SK-N-SH (cell line): ENCODE data around the gene RBM33. TPM values are rescaled to one million over a fixed set of nuclear protein-coding genes. Genes with fewer than 3 reads are reported as not detected.
A peak's percentile ranks its signal among the peaks of the same experiment; 100 is the strongest.

Experiments
- CTCF ChIA-PET: fragments of 300-600, 350-600 bp; formaldehyde crosslinking; extraction: SDS; loops from one replicate; lab custom pipeline; 2021; lab: Yijun Ruan, JAX
- POLR2A ChIA-PET: fragments of 350-600 bp; sonication (Branson Sonifier 250); formaldehyde crosslinking; extraction: SDS; loops from one replicate; lab custom pipeline; 2020; ENCODE audit warnings: antibody characterized with exemption, inconsistent platforms; lab: Yijun Ruan, JAX
- DNase-seq: peaks from one replicate; pipeline ENCODE4 v3.0.0; 2012
- H2AFZ ChIP-seq: fragments of 200-600 bp; sonication (generic); 2 replicates; pipeline ENCODE4 v1.8.1; 2016; ENCODE audit warnings: antibody characterized with exemption, mild to moderate bottlenecking, low read depth
- H3F3A ChIP-seq: fragments of 200-600 bp; sonication (generic); replicated peaks from 2 replicates; pipeline ENCODE3; 2016; ENCODE audit warnings: antibody characterized with exemption, mild to moderate bottlenecking; ENCODE audit not compliant: insufficient read depth
- H3K27ac ChIP-seq, 2 experiments: fragments of 200-500 bp in 1 of 2; fragments of 200-600 bp in 1 of 2; sonication (Bioruptor generic) in 1 of 2; sonication (generic), shearing (Covaris generic) in 1 of 2; 2 replicates each; pipeline versions ENCODE4 v1.5.1 to v1.6.1; 2014 to 2016; ENCODE audit warnings: low read depth in 2 of 2, inconsistent platforms in 1 of 2, low read length in 1 of 2, mild to moderate bottlenecking in 1 of 2, mixed read lengths in 1 of 2
- H3K27me3 ChIP-seq: fragments of 200-600 bp; sonication (generic), shearing (Covaris generic); 2 replicates; pipeline ENCODE4 v1.6.1; 2016; ENCODE audit warnings: mixed run types; ENCODE audit not compliant: insufficient read depth
- H3K36me3 ChIP-seq, 2 experiments: fragments of 200-500 bp in 1 of 2; fragments of 200-600 bp in 1 of 2; sonication (Bioruptor generic) in 1 of 2; sonication (generic) in 1 of 2; replicated peaks in 1 of 2; 2 replicates each; pipeline versions ENCODE3 to v1.5.1; 2014 to 2016; ENCODE audit warnings: low read length in 1 of 2, mild to moderate bottlenecking in 1 of 2; ENCODE audit not compliant: insufficient read depth in 2 of 2, control insufficient read depth in 1 of 2
- H3K4me1 ChIP-seq, 2 experiments: fragments of 200-500 bp in 1 of 2; fragments of 200-600 bp in 1 of 2; sonication (Bioruptor generic) in 1 of 2; sonication (generic), shearing (Covaris generic) in 1 of 2; 2 replicates each; pipeline versions ENCODE4 v1.5.1 to v1.6.1; 2014 to 2016; ENCODE audit warnings: low read depth in 1 of 2, low read length in 1 of 2, mixed run types in 1 of 2; ENCODE audit not compliant: insufficient read depth in 2 of 2, control insufficient read depth in 1 of 2
- H3K4me2 ChIP-seq: fragments of 200-600 bp; sonication (generic), shearing (Covaris generic); 2 replicates; pipeline ENCODE4 v1.6.1; 2017; ENCODE audit warnings: mixed run types
- H3K4me3 ChIP-seq, 2 experiments: fragments of 200-500 bp in 1 of 2; fragments of 200-600 bp in 1 of 2; sonication (Bioruptor generic) in 1 of 2; sonication (generic), shearing (Covaris generic) in 1 of 2; 2 replicates each; pipeline versions ENCODE4 v1.5.1 to v1.8.1; 2014 to 2016; ENCODE audit warnings: low read depth in 2 of 2, inconsistent platforms in 1 of 2, low read length in 1 of 2, mild to moderate bottlenecking in 1 of 2, mixed read lengths in 1 of 2, moderate library complexity in 1 of 2
- H3K79me2 ChIP-seq: fragments of 200-600 bp; sonication (generic); 2 replicates; pipeline ENCODE4 v1.8.1; 2017; ENCODE audit warnings: mild to moderate bottlenecking; ENCODE audit not compliant: insufficient read depth
- H3K9ac ChIP-seq: fragments of 200-600 bp; sonication (generic); 2 replicates; pipeline ENCODE4 v1.6.1; 2017; ENCODE audit warnings: mixed run types
- H3K9me2 ChIP-seq: fragments of 200-600 bp; sonication (generic); 2 replicates; pipeline ENCODE4 v1.6.1; 2017; ENCODE audit warnings: mixed run types
- H3K9me3 ChIP-seq: fragments of 200-600 bp; sonication (generic); 2 replicates; pipeline ENCODE4 v1.6.1; 2017; ENCODE audit warnings: mixed run types, mild to moderate bottlenecking, moderate library complexity
- H4K20me1 ChIP-seq: fragments of 200-600 bp; sonication (generic); 2 replicates; pipeline ENCODE4 v1.6.1; 2017; ENCODE audit warnings: mild to moderate bottlenecking, mixed run types; ENCODE audit not compliant: insufficient read depth
- FOXJ3 ChIP-seq: sonication (generic); formaldehyde crosslinking; IDR thresholded peaks from 2 replicates; pipeline ENCODE4 v1.5.1; 2020; ENCODE audit warnings: mild to moderate bottlenecking, missing genetic modification reagents
- GABPA ChIP-seq: IDR thresholded peaks from 2 replicates; pipeline ENCODE4 v1.4.0; 2012; ENCODE audit warnings: low read depth, mild to moderate bottlenecking
- RAD21 ChIP-seq: IDR thresholded peaks from 2 replicates; pipeline ENCODE4 v1.6.1; 2012; ENCODE audit warnings: mild to moderate bottlenecking, low read length
- SIN3A ChIP-seq: IDR thresholded peaks from 2 replicates; pipeline ENCODE4 v1.6.1; 2012; ENCODE audit warnings: low read depth, mild to moderate bottlenecking, low read length, moderate library complexity, borderline replicate concordance
- SMC3 ChIP-seq: IDR thresholded peaks from 2 replicates; pipeline ENCODE4 v1.6.1; 2012; ENCODE audit warnings: low read depth, low read length, improper control_type of control experiment
- WGBS: methylation state at CpG from one replicate; pipeline ENCODE4 v1.1.6; 2017; ENCODE audit warnings: low lambda C conversion rate; 5-methylcytosine and 5-hydroxymethylcytosine counted together
- polyA plus RNA-seq, 3 experiments: library from polyadenylated mRNA; depleted of rRNA; stranded (reverse); fragments of >200 nt; gene quantifications; 2 replicates each; pipeline ENCODE4 v1.2.3, GENCODE V29; 2012
- TF ChIP-seq, protein P1 (sequence below): IDR thresholded peaks from 2 replicates; pipeline ENCODE4; 2012
- TF ChIP-seq, protein P2 (sequence below): fragments of 200-600 bp; sonication (generic); IDR thresholded peaks from 2 replicates; pipeline ENCODE4 v1.6.1; 2017; ENCODE audit warnings: antibody characterized with exemption, mild to moderate bottlenecking, moderate library complexity

RBM33 gene
- polyA plus RNA-seq, 1 of the 3 experiments (the other 2 are of a cell fraction), result 13.8 TPM

DNA sequence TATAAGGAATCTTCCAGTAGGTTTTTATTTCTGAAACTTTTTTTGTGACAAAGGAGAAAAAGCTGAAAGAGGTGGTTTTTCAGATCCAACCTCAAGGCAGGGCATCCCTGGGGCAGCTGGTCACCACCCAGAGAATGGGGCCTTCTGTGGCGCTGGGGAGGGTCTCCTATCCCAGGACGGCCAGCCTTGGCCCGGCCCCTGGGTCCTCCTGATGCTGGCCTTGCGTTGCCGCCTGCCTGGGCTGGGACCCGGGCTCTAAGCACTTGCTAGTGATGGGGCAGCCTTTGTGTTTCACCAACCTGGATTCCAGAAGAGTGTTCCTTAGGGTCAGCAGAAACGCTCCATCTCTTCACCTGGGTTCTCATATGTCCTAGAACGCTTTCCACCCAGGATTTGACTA lies 151.5 kb downstream of the RBM33 start:
- Histone ChIP-seq H3K79me2 (no peaks in the 10 kb centered on the region), H3K9me3 (no peaks in the 10 kb centered on the region), H2AFZ (no peak overlapping the region), H3K4me1 (peaks cover 0 to 2% of the 10 kb centered on the region in 2 experiments; a peak in 1 of 4 replicates), H3F3A (peaks cover 5% of the 10 kb centered on the region), H3K9ac (no peak overlapping the region), H3K36me3 (no peaks in the 10 kb centered on the region), H3K9me2 (no peaks in the 10 kb centered on the region), H4K20me1 (no peaks in the 10 kb centered on the region), H3K27me3 (peaks cover 54% of the 10 kb centered on the region), H3K4me3 (no peak overlapping the region), H3K27ac (no peak overlapping the region), H3K4me2 (no peak overlapping the region)
- WGBS, result 19% methylated on average over 8 of the region's 8 CpGs
- ChIA-PET POLR2A (no interaction called here), CTCF (interaction anchor here (1.2 to 3.5 kb wide), 10 partner anchors 10 to 968 kb away, joined by 3 to 20 read pairs (median 6); no protein-coding TSS in a partner anchor)
- no peak for TF ChIP-seq SIN3A
- peak; percentile 40 for DNase-seq

DNA sequence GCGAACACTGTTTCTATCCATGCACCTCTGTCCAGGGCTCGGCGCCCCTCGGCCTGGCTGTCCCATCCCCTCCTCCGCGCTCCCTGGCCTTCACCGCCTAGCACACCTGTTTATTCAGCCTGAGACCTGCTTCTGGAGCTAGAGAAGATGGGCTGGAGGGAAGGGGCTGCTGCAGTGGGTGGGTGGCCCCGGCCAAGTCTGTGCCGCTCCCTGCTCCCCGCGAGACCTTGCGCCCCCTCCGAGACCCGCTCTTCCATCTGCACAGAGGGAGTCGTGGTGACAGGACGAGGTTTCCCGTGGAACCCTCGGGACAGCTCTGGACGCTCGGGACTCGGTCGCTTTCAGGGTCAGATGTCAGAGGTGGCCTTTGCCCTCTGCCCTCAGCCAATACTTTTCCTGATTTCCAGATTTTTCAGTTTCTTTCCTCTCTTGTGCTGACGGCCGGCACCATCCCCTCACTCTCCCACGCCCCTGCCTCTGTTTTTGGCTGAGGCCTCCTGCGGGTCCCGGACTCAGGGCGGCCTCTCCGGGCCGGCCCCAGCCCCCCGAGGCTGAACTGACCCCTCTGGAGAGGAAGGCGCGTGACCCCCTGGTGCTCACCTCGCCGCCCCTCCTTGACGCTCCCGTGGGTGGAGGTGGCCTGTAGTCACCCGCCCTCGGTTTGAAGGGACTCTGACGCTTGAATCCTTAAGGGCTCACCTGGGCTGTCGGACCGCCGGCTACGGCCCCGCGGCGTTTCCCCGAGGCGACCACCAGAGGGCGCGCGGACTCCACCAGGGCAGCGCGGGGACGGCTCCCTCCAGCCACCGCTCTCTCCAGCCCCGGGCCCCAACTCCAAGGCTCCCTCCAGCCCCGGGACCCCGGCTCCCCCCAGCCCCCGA lies 152.2 kb downstream of the RBM33 start:
- H3K27me3 ChIP-seq, result peaks cover 61% of the 10 kb centered on the region
- POLR2A ChIA-PET, result no interaction called here
- peaks cover 0 to 2% of the 10 kb centered on the region in 2 experiments; a peak in 1 of 4 replicates for H3K4me1 ChIP-seq
- TF ChIP-seq SMC3, result peak; percentile 86
- no peak for TF ChIP-seq GABPA
- TF ChIP-seq, protein P1, sequence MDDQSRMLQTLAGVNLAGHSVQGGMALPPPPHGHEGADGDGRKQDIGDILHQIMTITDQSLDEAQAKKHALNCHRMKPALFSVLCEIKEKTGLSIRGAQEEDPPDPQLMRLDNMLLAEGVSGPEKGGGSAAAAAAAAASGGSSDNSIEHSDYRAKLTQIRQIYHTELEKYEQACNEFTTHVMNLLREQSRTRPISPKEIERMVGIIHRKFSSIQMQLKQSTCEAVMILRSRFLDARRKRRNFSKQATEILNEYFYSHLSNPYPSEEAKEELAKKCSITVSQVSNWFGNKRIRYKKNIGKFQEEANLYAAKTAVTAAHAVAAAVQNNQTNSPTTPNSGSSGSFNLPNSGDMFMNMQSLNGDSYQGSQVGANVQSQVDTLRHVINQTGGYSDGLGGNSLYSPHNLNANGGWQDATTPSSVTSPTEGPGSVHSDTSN, result no peak
- TF ChIP-seq FOXJ3, result no peak
- TF ChIP-seq RAD21, result peak; percentile 86
- TF ChIP-seq, protein P2, sequence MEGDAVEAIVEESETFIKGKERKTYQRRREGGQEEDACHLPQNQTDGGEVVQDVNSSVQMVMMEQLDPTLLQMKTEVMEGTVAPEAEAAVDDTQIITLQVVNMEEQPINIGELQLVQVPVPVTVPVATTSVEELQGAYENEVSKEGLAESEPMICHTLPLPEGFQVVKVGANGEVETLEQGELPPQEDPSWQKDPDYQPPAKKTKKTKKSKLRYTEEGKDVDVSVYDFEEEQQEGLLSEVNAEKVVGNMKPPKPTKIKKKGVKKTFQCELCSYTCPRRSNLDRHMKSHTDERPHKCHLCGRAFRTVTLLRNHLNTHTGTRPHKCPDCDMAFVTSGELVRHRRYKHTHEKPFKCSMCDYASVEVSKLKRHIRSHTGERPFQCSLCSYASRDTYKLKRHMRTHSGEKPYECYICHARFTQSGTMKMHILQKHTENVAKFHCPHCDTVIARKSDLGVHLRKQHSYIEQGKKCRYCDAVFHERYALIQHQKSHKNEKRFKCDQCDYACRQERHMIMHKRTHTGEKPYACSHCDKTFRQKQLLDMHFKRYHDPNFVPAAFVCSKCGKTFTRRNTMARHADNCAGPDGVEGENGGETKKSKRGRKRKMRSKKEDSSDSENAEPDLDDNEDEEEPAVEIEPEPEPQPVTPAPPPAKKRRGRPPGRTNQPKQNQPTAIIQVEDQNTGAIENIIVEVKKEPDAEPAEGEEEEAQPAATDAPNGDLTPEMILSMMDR, result peak; percentile 71
- H3K79me2 ChIP-seq, result no peaks in the 10 kb centered on the region
- H3K36me3 ChIP-seq, result no peaks in the 10 kb centered on the region
- H2AFZ ChIP-seq, result no peak overlapping the region
- WGBS, result 38% methylated on average over 37 of the region's 60 CpGs
- H3K9ac ChIP-seq, result no peak overlapping the region
- DNase-seq, result peak; percentile 93
- H4K20me1 ChIP-seq, result no peaks in the 10 kb centered on the region
- CTCF ChIA-PET, result interaction anchor here (0.7 to 3.5 kb wide), 18 partner anchors 9 to 1454 kb away, joined by 3 to 20 read pairs (median 5); no protein-coding TSS in a partner anchor
- no peaks in the 10 kb centered on the region for H3K9me2 ChIP-seq
- no peak overlapping the region for H3K27ac ChIP-seq
- H3K4me2 ChIP-seq, result peak overlapping the region; percentile 66; the same call in 1 of the 2 replicates
- H3F3A ChIP-seq, result peaks cover 5% of the 10 kb centered on the region
- no peaks in the 10 kb centered on the region for H3K9me3 ChIP-seq
- peak overlapping the region in 1 of 2 experiments; percentile 50; a peak in 1 of 4 replicates for H3K4me3 ChIP-seq
